HCT116 (cell line): ENCODE results near the gene NPFF. TPM values are rescaled to one million over a fixed set of nuclear protein-coding genes. Genes with fewer than 3 reads are reported as not detected.
A peak's percentile ranks its signal among the peaks of the same experiment; 100 is the strongest.

ENCODE experiments used
- ATAC-seq: fragments of 200-7000 bp; cut with Tn5 transposase; 2 replicates; pipeline ENCODE4 v1.9.1; 2020; ENCODE audit warnings: mild to moderate bottlenecking, moderate library complexity
- BruUV-seq: library from RNA; stranded (reverse); fragments of 400-500 nt; replicated peaks from 2 replicates; lab custom pipeline; 2021; lab: Mats Ljungman, UMichigan
- CTCF ChIA-PET: fragments of 300-600 bp; sonication (Branson Sonifier 250); formaldehyde crosslinking; loops from one replicate; lab custom pipeline; 2021; ENCODE audit warnings: antibody characterized with exemption; lab: Charles Lee
- POLR2A ChIA-PET: fragments of 300-600, 350-600 bp; sonication (Branson Sonifier 250); formaldehyde crosslinking; loops from one replicate; lab custom pipeline; 2021; ENCODE audit warnings: antibody characterized with exemption; lab: Charles Lee
- RAD21 ChIA-PET, 2 experiments: fragments of 300-600 bp; sonication (Branson Sonifier 250); formaldehyde crosslinking; loops; one replicate each; lab custom pipeline; 2023; ENCODE audit warnings: low total read pairs in 2 of 2; ENCODE audit not compliant: uncharacterized antibody in 2 of 2, unreplicated experiment in 2 of 2, low non-redundant PET in 1 of 2; lab: Charles Lee
- DNase-seq: peaks from one replicate; pipeline ENCODE4 v3.0.0-alpha.2; 2010; ENCODE audit warnings: low read depth, low spot score
- H2AFZ ChIP-seq: fragments of 200-600 bp; shearing (Covaris generic), sonication (generic); 2 replicates; pipeline ENCODE4 v1.6.1; 2017; ENCODE audit warnings: low read depth, mixed run types, mixed read lengths, antibody characterized with exemption, low read length; ENCODE audit not compliant: poor library complexity, severe bottlenecking
- H3K27ac ChIP-seq: 2 replicates; pipeline ENCODE4 v1.5.1; 2012; ENCODE audit warnings: low read depth, low read length
- H3K27me3 ChIP-seq: fragments of 200-600 bp; sonication (generic); 2 replicates; pipeline ENCODE4 v1.6.1; 2016; ENCODE audit warnings: mixed run types, low read length, mixed read lengths; ENCODE audit not compliant: insufficient read depth
- H3K36me3 ChIP-seq, 2 experiments: fragments of 200-500 bp in 1 of 2; fragments of 200-600 bp in 1 of 2; sonication (Bioruptor generic) in 1 of 2; sonication (generic) in 1 of 2; 2 replicates each; pipeline versions ENCODE4 v1.5.1 to v1.6.1; 2014 to 2016; ENCODE audit warnings: low read length in 2 of 2, inconsistent platforms in 1 of 2, mixed read lengths in 1 of 2, mixed run types in 1 of 2; ENCODE audit not compliant: insufficient read depth in 2 of 2, control insufficient read depth in 1 of 2
- H3K4me1 ChIP-seq, 2 experiments: fragments of 200-600 bp in 1 of 2; sonication (generic) in 1 of 2; 2 replicates each; pipeline versions ENCODE4 v1.5.1 to v1.6.1; 2012 to 2017; ENCODE audit warnings: low read length in 2 of 2, inconsistent platforms in 1 of 2, mild to moderate bottlenecking in 1 of 2, mixed read lengths in 1 of 2, mixed run types in 1 of 2, moderate library complexity in 1 of 2; ENCODE audit not compliant: insufficient read depth in 2 of 2, control insufficient read depth in 1 of 2
- H3K4me2 ChIP-seq: fragments of 200-600 bp; sonication (generic); 2 replicates; pipeline ENCODE4 v1.6.1; 2017; ENCODE audit warnings: mixed run types, low read length, mixed read lengths
- H3K4me3 ChIP-seq, 2 experiments: fragments of 200-600 bp in 1 of 2; sonication (generic) in 1 of 2; replicated peaks in 1 of 2; 2 replicates each; pipeline ENCODE4 v1.5.1; 2011 to 2016; ENCODE audit warnings: low read length in 2 of 2, control low read depth in 1 of 2, low read depth in 1 of 2, mild to moderate bottlenecking in 1 of 2, mixed read lengths in 1 of 2, mixed run types in 1 of 2
- H3K79me2 ChIP-seq: fragments of 200-600 bp; sonication (generic); 2 replicates; pipeline ENCODE4 v1.6.1; 2017; ENCODE audit warnings: mild to moderate bottlenecking, mixed run types, low read length, moderate library complexity, mixed read lengths; ENCODE audit not compliant: insufficient read depth
- H3K9ac ChIP-seq: fragments of 200-600 bp; sonication (generic); 2 replicates; pipeline ENCODE4 v1.6.1; 2016; ENCODE audit warnings: low read length, mixed read lengths
- H3K9me2 ChIP-seq: fragments of 200-600 bp; sonication (generic), shearing (Covaris generic); 2 replicates; pipeline ENCODE4 v1.6.1; 2017; ENCODE audit warnings: mixed run types, mild to moderate bottlenecking, moderate library complexity; ENCODE audit not compliant: insufficient read depth
- H3K9me3 ChIP-seq, 2 experiments: fragments of 200-500 bp in 1 of 2; fragments of 200-600 bp in 1 of 2; sonication (Bioruptor generic) in 1 of 2; sonication (generic) in 1 of 2; 2 replicates each; pipeline ENCODE4 v1.6.1; 2014 to 2017; ENCODE audit warnings: low read length in 2 of 2, mixed read lengths in 2 of 2, inconsistent platforms in 1 of 2, low read depth in 1 of 2, mild to moderate bottlenecking in 1 of 2, mixed run types in 1 of 2, moderate library complexity in 1 of 2; ENCODE audit not compliant: control insufficient read depth in 1 of 2, insufficient read depth in 1 of 2
- H4K20me1 ChIP-seq: fragments of 200-600 bp; sonication (generic), shearing (Covaris generic); 2 replicates; pipeline ENCODE4 v1.6.1; 2017; ENCODE audit warnings: mixed run types, mild to moderate bottlenecking, moderate library complexity; ENCODE audit not compliant: insufficient read depth
- CEBPB ChIP-seq: IDR thresholded peaks from 2 replicates; pipeline ENCODE4 v1.6.1; 2012; ENCODE audit warnings: low read depth
- EGR1 ChIP-seq: IDR thresholded peaks from 2 replicates; pipeline ENCODE4 v1.6.1; 2012; ENCODE audit warnings: low read depth
- EZH2 ChIP-seq: fragments of 200-600 bp; sonication (generic); IDR thresholded peaks from 2 replicates; pipeline ENCODE4 v1.6.1; 2017; ENCODE audit warnings: antibody characterized with exemption, mixed run types
- JUND ChIP-seq: IDR thresholded peaks from 2 replicates; pipeline ENCODE4 v1.6.1; 2012
- POLR2A ChIP-seq: IDR thresholded peaks from 2 replicates; pipeline ENCODE4 v1.7.0; 2011; ENCODE audit warnings: borderline replicate concordance; ENCODE audit not compliant: insufficient read depth, insufficient read length; ENCODE audit errors: extremely low read depth
- POLR2AphosphoS5 ChIP-seq: IDR thresholded peaks from 2 replicates; pipeline ENCODE4 v1.6.1; 2011; ENCODE audit warnings: mild to moderate bottlenecking, low read depth, low read length, moderate library complexity
- RAD21 ChIP-seq: IDR thresholded peaks from 2 replicates; pipeline ENCODE4 v1.6.1; 2012; ENCODE audit warnings: low read depth, mild to moderate bottlenecking
- SIN3A ChIP-seq: IDR thresholded peaks from 2 replicates; pipeline ENCODE4 v1.6.1; 2012; ENCODE audit warnings: low read depth
- SRF ChIP-seq: IDR thresholded peaks from 2 replicates; pipeline ENCODE4 v1.6.1; 2012; ENCODE audit warnings: low read depth
- YY1 ChIP-seq: IDR thresholded peaks from 2 replicates; pipeline ENCODE4 v1.6.1; 2011; ENCODE audit warnings: low read length, low read depth, moderate library complexity, mild to moderate bottlenecking; ENCODE audit not compliant: insufficient replicate concordance; ENCODE audit errors: extremely low read depth
- ZNF274 ChIP-seq: fragments of 200-500 bp; sonication (Bioruptor generic); IDR thresholded peaks from 2 replicates; pipeline ENCODE4 v1.6.1; 2014; ENCODE audit warnings: mild to moderate bottlenecking, low read depth, low read length, inconsistent platforms
- intact Hi-C: fragments of 100-400 bp; cut with micrococcal nuclease; formaldehyde crosslinking; loops from 2 replicates; pipeline ENCODE4 v1.10.0; 2022
- total RNA-seq: library from RNA; stranded (reverse); gene quantifications from one replicate; pipeline ENCODE4 v1.2.1, GENCODE V29; 2021; ENCODE audit not compliant: unreplicated experiment
- TF ChIP-seq, protein P1 (sequence below): IDR thresholded peaks from 2 replicates; pipeline ENCODE4 v1.6.1; 2012
- TF ChIP-seq, protein P2 (sequence below), 3 experiments: fragments of 200-600 bp in 1 of 3; sonication (generic) in 1 of 3; IDR thresholded peaks in 2 of 3; conservative IDR thresholded peaks in 1 of 3; 2 replicates each; pipeline ENCODE4 v1.5.1; 2012 to 2017; ENCODE audit warnings: low read depth in 2 of 3, low read length in 2 of 3, antibody characterized with exemption in 1 of 3, borderline replicate concordance in 1 of 3, control low read depth in 1 of 3, mild to moderate bottlenecking in 1 of 3, mixed read lengths in 1 of 3, mixed run types in 1 of 3, moderate library complexity in 1 of 3; ENCODE audit not compliant: insufficient read depth in 1 of 3

Gene NPFF
- total RNA-seq, 1 experiment from 2014 or later: not detected

DNA sequence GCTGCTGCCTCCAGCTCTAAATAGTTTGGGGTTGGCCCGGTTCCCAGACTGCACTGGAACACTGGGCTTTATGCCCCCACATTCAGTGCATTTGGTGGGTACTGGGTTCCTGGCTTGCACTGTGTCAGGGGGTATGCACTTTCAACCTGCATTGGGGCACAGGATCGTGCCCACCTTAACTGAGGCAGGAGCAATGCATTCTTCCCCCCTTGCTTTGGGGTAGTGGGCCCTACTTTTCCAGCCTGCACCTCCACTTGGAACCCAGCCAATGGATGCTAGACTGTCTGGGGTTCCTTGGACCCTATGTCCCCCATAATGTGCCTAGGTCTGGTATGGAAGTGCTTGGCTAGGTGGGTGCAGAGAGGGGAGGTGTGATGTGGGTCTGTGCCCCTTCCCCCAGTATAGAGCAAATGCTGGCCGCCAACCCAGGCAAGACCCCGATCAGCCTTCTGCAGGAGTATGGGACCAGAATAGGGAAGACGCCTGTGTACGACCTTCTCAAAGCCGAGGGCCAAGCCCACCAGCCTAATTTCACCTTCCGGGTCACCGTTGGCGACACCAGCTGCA is 5.6 kb downstream of the NPFF start:
- TSS peak; percentile 70 for BruUV-seq
- H2AFZ ChIP-seq: no peak overlapping the region

More for the DNA sequence above, 5.6 kb downstream of the NPFF start:
- RAD21 ChIA-PET: no interaction called here
- no peaks in the 10 kb centered on the region for H4K20me1 ChIP-seq
- intact Hi-C loops: loop anchor here (2.0 kb wide), 1 partner anchor 181 kb away; the partner anchor contains the start of gene AAAS
- peak overlapping the region; percentile 89 for H3K4me2 ChIP-seq
- H3K9me2 ChIP-seq: no peaks in the 10 kb centered on the region
- CTCF ChIA-PET: interaction anchor here (0.9 to 2.5 kb wide), 12 partner anchors 25 to 436 kb away, joined by 3 to 29 read pairs (median 4); partner anchors contain the start of genes AAAS and ATP5MC2
- peaks cover 0 to 7% of the 10 kb centered on the region in 2 experiments; a peak in 2 of 4 replicates for H3K36me3 ChIP-seq
- H3K79me2 ChIP-seq: peaks cover 16% of the 10 kb centered on the region
- H3K4me1 ChIP-seq: peaks cover 10 to 34% of the 10 kb centered on the region in 2 experiments
- H3K9ac ChIP-seq: peak overlapping the region; percentile 88
- no peaks in the 10 kb centered on the region for H3K27me3 ChIP-seq
- TF ChIP-seq, protein P1, sequence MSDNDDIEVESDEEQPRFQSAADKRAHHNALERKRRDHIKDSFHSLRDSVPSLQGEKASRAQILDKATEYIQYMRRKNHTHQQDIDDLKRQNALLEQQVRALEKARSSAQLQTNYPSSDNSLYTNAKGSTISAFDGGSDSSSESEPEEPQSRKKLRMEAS: no peak
- no peak for TF ChIP-seq JUND
- TF ChIP-seq, protein P2, sequence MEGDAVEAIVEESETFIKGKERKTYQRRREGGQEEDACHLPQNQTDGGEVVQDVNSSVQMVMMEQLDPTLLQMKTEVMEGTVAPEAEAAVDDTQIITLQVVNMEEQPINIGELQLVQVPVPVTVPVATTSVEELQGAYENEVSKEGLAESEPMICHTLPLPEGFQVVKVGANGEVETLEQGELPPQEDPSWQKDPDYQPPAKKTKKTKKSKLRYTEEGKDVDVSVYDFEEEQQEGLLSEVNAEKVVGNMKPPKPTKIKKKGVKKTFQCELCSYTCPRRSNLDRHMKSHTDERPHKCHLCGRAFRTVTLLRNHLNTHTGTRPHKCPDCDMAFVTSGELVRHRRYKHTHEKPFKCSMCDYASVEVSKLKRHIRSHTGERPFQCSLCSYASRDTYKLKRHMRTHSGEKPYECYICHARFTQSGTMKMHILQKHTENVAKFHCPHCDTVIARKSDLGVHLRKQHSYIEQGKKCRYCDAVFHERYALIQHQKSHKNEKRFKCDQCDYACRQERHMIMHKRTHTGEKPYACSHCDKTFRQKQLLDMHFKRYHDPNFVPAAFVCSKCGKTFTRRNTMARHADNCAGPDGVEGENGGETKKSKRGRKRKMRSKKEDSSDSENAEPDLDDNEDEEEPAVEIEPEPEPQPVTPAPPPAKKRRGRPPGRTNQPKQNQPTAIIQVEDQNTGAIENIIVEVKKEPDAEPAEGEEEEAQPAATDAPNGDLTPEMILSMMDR (IDR thresholded peaks at IDR 0.05 in 2 of 3, conservative IDR thresholded peaks at IDR 0.05 in 1 of 3; ENCODE audit: borderline replicate concordance in 1 of 3, insufficient read depth in 1 of 3, low read depth in 2 of 3, low read length in 2 of 3): no peak
- TF ChIP-seq POLR2A: peak; percentile 16
- TF ChIP-seq ZNF274: no peak
- TF ChIP-seq YY1: no peak
- no peak for TF ChIP-seq RAD21
- no peak for TF ChIP-seq EGR1
- no peak for TF ChIP-seq SRF
- TF ChIP-seq SIN3A: no peak
- no peak for TF ChIP-seq CEBPB
- peak; percentile 2; the same call in 1 of the 2 replicates for TF ChIP-seq POLR2AphosphoS5
- TF ChIP-seq EZH2: no peak
- H3K4me3 ChIP-seq: peak overlapping the region; percentile 75 to 87
- H3K9me3 ChIP-seq: no peaks in the 10 kb centered on the region
- ATAC-seq (no peak), DNase-seq (no peak)
- peak overlapping the region; percentile 90 for H3K27ac ChIP-seq
- POLR2A ChIA-PET: interaction anchor here (0.8 to 2.0 kb wide), 16 partner anchors 10 to 236 kb away, joined by 3 to 17 read pairs (median 4); partner anchors contain the start of genes AAAS, PRR13 and SP1
